NOMO-1 treated with dmso at 0.1 percent for 144 hours (cell line): ENCODE data around the gene FBN1.

ENCODE experiments used
- DNase-seq: peaks from one replicate; lab custom pipeline; 2025; ENCODE audit not compliant: unreplicated experiment; lab: John Stamatoyannopoulos, UW

The FBN1 gene

DNA sequence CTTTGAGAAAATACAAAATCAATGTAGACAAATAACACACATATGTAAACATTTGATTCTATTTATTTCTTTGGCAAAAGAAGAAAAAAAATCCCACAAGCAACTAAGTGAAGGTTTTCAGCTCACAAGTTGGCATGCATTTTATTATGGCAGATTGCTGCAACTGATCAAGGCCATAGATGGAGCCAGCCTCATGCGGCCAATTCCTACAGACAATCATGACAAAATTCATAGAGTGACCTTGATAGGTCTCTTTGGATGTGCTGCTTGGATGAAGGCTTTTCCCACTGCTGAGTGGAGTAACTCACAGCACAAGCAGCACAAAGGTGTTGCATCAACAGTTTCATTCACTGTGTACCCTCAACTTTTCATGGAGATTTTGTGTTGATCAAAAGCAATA is 22.1 kb downstream of the FBN1 start:
- DNase-seq: no peak

DNA sequence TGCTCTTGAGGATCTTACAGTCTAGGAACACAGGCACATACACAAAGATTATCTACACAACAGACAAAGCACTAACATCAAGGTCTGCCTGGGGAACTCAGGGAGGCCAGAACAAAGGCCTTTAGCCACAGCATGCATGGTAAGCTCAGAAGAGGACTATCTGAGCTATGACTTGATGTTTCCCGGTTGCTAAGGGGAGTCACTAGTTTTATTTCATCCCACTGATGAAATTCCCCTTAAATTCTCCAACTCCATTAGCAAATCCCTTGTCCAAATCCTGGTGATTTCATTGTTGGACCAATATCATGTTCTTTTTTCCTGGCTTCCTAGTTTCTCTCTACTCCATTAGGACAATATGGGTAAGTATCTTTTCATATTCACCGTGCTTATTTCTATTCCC is 23.3 kb downstream of the FBN1 start:
- DNase-seq: no peak

DNA sequence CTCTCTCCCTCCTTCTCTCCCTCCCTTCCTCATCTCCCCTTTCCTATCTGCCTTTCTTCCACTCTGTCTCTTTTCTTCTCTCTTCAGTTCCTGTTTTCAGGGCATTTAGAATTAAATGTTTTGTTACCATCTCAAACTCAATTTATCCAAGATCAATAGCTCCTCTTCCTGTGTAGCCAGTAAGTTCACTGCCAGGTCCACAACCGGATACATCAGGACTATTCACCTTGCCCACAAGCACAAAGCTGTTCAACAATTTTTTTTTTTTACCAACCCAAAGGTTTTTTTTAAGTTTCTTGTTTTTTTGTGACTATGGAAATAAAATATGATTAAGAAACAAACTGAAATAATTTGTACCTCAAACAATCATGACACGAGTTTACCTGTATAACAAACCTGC is 26.1 kb downstream of the FBN1 start:
- no peak for DNase-seq

DNA sequence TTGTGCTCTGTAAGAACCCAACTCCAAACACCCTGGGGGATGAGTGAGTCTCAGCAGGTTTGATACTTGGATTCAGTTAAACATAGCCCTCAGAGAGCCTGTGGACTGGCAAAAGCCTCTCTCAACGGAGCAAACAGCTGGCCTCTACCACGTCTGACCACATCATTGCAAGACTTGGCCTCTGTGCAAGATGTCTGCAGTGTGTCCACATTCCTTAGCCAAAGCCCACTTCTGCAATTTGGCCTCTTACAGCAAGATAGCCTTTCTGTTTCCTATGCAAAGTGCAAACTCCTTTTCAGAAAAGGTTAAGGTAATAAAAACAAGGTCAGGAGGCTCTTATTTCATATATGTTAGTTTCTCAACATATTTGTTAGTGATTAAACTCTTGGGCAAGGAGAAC is 27.9 kb downstream of the FBN1 start:
- peak; percentile 85 for DNase-seq

DNA sequence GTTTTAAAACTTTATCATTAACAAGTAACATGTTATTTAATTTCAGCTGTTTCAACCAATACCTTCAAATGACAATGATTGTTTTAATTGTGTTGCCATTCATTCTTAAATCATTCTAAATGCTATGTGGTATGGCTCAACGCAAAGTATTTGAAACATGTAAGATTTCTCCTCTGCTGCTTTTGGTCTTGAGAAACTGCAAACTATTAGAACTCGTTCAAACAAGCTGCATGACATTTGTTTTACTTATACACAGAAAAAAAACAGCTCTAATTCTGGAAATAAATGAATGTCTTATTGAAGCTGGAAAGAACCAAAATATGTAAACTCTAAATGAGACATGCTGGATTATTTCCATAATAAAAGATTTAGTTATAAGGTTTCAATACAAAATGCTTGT is 29.3 kb downstream of the FBN1 start:
- DNase-seq: no peak

DNA sequence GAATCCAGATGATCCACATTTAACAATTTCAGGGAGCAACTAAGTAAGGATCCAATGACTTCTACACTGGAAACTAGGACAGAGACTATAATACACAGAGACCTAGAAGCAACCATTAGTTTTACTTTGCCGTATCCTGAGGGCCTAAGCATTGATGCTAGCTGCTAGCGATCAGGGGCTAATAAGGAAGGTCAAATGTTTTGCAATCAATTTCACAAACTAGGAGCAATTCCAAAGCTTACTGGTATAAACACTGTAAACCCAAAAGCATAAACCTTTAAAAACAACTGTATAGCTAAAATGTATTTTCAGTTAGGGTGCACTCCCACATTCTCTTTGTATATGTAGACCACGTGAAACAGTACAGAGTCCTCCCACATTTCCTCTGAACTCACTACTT is 31.5 kb downstream of the FBN1 start:
- no peak for DNase-seq

DNA sequence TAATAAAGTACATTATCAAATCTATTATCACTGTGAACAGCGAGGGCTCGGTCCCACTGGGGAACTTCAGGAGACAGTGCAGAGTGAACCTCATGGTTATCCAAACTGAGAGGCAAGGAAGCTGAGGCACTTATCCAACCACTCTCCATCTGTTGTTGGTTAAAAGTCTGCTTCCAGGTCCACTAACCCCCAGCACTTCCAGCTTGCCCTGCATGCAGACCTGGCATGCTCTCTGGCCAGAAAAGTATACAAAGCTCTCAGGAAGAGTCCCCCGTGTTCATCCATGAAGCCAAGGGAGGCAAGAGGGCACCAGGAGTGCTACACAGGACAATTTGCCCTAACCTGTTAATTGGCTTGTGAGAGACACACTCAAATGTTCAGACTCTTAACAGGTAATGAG is 36.0 kb downstream of the FBN1 start:
- no peak for DNase-seq

DNA sequence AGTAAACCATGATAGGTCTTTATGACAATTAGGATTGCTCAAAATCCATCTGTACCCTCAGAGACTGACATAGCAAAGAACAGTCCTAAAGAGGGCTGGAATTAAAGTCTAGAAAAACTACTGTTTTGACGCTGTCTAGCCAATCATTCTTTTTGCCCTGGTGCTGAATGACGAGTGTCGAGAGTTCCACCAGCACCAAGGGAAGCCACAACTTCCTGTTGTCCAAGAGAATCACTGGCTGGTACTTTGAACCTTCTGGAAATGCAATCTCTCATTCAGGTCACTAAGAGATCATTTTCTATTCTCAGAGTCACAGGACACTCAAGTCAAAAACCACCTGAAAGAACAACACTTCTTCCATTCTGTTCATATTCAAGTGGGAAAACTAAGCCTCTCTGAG is 37.7 kb downstream of the FBN1 start:
- DNase-seq: no peak

DNA sequence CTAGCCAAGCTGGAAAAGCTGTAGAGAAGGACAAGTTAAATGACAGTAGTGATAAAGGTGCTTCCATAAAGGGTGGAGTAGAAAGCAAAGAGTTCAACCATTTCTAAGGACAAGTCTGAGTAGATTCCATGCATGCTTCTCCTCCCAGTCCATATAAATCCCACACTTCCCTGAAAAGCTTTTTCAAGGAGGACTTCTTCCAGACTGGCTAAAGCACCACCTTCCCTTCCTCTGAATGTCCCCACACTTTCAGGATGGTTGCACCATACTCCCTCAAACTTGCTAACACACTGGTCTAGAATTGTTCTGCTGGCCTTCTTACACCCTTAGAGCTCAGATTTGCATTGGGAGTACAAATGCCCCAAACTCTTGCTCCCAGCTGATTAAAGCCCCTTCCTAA is 40.9 kb downstream of the FBN1 start:
- DNase-seq: no peak

DNA sequence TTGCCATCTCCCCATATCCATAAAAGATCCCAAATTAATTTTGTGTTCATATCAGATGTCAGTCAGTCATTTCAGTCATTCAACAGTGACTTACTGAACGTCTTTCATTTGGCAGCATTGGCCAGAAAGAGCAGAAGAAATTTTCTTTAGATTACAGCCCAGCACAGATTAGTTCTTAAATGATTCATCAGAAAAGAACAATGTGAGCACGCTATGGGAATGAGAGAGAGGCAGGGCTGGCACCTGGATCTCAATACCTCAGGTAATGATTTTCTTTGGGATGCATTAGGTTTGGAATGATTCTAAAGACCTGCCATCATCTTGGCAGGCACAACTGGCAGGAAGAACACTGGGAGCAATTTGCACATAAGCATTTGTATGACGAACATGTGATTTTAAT is 41.6 kb downstream of the FBN1 start:
- no peak for DNase-seq

DNA sequence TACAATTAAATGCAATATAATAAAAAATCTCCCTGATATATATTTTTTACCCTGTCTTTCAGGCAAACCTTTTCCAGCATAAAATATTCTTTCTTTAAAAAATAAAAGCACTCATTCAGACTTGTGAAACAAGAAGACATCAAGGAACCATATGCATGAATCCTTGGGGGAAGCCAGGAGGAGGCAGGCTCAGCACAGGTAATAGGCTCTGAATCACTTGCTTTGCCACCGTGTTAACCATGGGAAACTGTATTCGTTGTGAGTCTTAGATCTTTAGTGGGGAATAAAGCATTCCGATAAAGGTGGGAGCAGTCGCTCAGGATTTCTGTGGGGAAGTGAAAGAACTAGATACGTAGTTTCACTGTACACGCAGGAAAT is 42.4 kb downstream of the FBN1 start:
- no peak for DNase-seq

DNA sequence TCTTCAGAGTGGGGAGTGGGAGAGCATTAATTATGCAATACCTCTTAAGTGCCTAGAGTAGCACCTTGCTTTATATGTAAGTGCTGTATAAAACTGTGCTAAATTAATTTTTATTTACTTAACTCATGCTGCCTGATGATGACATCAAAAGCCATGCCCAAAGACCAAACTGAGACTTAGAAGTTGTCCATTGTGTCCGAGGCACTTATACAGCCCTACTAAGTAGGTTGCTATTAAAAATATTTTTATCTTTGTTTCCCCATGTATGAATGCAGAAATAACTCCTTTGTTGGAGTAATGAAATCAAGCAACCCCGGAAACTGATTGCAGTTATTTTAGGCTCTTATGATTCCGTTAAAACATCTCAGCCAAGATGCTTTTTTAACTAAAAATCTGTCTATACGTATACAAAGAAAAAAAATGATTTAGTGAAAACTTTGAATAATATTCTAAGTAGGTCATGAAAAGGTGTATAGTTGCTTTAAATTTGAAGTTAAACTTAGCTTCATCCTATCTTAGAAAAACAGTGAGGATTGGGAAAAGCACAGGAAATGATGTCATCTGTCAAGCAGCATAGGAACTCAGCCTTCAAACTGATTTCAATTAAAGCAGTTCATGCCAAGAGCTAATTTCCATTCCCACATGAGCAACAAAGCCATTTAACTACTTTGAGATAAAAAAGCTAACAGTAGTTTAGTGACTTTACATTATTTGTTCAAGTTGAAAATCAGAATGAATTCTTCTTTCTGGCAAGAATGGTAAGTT is 43.0 kb downstream of the FBN1 start:
- DNase-seq: no peak

DNA sequence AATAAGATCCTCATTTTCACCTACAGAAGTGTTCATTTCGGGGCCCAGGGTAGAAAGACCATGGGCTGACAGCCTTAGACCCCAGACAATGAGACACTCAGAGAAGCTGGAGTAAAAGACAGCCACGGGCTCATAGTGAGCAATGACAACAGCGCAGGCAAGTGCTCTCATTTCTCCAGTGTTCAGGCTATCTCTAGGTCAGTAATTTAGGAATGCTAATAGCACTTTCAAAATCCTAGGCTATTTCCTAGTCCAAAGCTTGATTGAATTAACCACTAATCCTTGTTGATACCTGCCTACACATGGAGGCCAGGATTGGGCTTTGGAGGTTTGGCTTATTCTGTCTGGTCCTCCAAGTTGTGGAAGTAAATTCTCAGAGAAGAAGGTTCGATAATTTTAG is 44.4 kb downstream of the FBN1 start:
- no peak for DNase-seq

DNA sequence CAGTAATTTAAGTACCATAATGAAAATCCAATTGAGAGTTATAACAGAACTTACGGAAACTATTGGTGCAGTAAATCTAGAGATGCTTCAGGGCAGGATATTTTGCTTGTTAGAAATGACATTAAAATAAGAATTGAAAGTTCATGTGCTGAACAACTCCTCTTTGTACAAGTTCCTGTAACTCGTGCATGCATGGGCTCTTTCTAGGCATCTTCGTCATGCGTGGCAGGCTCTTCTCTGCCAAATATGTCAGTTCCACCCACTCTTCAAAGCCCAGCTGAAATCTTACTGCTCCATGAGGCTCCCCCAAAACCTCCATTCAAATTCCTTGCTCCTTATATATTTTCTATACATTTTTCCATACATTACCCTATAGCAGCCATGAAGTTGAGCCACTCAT is 48.7 kb downstream of the FBN1 start:
- no peak for DNase-seq

DNA sequence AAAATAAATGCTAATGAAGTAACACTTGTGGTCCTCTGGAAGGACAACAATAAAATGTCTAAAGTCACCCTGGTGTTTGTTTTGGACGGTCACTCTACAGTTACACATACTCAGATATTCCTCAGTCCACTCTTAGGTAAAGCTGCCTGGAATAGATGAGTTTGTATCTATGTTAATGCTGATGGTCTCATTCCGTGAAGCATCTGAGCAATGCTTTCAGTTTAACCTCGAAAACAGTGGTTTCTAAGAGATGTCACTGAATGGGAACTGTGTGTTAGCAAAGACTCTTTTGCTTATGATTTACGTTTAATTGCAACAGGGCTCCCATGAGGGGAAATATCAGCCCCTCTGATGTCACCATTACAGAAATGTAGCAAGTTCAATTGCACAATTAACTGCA is 49.1 kb downstream of the FBN1 start:
- no peak for DNase-seq

DNA sequence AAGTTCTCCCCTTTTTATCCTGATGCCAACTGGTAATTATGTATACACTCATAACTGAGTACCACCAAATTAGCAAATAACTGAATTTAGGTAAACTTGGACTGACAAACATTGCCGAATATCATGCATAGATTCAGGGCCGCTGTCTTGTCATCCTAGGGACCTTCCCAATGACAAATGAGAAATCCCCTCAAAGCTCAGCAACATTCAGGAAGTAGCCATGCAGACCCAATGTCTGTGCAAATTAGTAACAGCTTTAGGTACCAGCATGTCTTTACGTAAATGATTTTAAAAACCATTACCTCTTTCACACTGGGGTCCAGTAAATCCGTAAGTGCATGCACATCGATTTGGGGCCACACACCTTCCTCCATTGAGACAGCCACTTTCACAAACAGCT is 49.5 kb downstream of the FBN1 start:
- DNase-seq: no peak

DNA sequence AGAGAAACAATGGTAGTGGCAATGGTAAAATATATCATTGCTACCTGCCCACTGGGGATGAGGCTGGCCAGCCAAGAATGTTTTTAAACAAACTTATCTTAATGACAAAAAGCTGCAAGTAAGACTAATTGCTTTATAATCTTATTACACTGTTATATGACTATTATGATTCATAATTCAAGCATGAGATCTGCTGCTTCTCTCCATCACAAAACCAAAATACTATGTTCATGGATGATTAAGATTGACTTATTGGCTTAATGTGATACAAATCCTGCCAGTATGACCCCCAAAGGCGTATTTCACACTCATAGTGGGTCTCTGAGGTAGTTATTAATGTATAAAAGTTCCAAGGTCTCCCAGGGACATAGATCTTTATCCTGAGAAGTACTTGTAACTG is 52.6 kb downstream of the FBN1 start:
- no peak for DNase-seq

DNA sequence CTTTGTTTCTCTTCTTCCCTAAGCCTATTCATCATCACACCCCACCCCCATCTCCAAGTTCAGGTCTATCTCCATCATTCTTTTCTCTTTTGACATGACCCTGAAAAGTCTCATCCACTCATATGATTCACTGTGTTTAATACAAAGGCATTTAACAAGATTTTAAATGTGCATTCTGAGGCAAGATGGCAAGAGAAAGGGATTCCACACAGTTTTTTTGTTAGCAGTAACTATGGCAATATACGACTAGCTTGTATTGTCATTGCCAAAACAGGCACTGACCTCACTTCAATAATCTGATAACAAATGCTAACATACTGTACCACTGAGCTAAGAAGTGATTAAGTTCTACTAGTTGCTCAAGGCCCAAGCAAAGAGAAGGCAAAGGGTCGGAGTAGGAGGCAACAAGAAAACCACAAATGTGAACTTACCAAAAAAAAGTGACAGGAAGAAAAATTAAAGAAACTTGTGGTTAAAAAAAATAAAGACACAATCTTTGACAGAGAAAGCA is 53.2 kb downstream of the FBN1 start:
- DNase-seq: peak; percentile 26

DNA sequence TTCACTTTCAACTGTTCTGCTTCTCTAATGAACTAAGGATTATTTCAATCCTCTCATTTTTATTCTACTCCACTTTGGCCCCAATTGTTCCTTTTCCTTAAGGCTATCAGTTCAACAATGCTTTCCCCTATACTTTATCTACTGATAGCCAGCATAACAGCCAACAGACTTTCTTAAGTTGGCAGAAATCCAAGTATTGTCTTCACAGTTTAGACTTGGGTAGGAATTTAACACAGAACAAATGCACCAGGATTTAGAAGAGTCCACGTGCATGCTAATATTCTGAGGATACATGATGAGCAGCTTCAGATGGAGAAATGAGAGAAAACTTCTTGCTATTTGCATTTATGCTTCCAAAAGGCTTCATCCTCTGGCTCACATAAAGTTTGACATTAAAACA is 54.8 kb downstream of the FBN1 start:
- no peak for DNase-seq

DNA sequence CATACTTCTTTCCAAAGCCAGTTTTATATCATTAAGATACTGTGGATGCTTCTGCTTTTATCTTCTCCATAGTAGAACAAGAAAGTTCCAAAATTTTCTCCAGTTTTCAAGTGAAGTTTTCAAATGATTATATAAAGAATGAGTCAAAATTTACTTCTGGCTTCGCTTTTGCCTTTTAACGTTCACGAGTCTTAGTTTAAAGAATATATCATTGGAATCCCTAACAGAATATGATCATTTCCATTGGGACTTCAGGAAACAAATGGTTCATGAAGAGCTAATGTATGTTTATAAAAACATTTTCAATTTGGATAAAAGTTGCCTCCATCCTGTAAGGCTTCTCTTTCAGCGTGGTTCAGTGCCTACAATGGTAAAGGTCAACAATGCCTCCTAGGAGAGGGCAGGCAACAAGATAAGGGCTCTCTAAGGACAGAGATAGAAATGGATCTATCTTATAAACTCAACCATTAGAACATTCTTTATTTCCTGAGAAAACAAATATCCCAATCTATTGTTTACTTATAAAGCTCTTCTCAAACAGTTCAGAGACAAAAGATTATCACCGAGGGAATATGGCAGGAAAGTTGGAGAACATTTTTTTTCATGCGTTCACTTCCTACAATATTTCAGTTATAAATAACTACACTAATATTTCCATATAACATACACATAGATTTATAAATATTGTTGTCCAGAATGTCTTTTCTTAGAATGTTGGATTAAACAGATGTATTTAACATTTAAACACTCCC is 60.5 kb downstream of the FBN1 start:
- no peak for DNase-seq

DNA sequence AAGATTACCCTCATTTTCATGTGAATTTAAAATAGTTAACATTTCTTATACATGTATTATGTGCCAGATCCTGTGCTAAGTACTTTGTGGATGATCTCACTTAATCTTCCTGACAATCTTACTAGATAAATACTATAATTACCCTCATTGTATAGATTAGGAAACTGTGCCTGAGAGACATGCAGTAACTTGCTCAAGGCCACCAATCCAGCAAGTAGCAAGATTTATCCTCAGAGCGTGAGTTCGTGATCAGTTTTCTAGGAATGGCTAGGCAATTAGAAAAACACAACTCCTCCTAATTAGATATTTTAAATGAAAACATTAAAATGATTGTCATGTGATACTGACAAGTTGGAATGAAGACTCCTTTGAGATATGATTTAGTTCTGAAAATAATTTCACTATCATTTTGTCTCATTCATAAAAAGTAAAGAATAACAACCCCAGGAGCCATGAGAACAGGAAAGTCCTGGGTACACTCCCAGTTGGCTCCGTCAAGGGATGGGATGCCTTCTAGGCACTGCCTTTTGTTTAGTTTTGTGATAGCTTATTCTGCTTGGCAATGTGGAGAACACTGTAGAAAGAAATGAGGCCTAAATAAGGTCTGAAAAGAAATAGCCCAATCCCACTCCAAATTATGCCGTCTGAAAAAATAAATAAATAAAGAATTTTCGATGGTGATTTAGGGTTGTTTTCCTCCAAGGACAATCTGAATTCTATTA is 61.3 kb downstream of the FBN1 start:
- DNase-seq: no peak
